A549 treated with AZD9567 at 1 μM for 4 hours (cell line): ENCODE data around the gene CFHR4. TPM values are rescaled to one million over a fixed set of nuclear protein-coding genes. Genes with fewer than 3 reads are reported as not detected.

Source experiments
- total RNA-seq: library from RNA; stranded (reverse); fragments of 200-300 nt; extraction: Qiagen RNA extraction; gene quantifications from 5 replicates; pipeline ENCODE4 v1.2.3, GENCODE V29; 2022; ENCODE audit not compliant: insufficient read depth

Gene CFHR4
- total RNA-seq: not detected in 5 replicates

GRCh38 chr1:196887515-196888239, at the start of gene CFHR4:
TSS of gene CFHR4 (plus strand) at chr1:196888052. CDS start at chr1:196888151, 99 bp downstream.

DNA sequence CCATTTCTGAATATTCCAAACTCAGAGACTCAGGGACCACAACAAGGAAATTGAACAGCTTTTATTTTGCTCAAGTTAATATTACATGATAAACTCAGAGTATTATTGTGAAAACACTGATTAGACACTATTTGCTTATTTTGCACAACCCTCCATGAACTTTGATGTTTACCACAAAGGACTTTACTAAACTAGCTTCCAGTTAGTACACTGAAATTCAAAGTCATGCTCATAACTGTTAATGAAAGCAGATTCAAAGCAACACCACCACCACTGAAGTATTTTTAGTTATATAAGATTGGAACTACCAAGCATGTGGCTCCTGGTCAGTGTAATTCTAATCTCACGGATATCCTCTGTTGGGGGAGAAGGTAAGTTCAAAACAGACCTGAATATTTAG, 55.7 kb downstream of the CFHR4 start, which contains the start of gene CFHR2:
CFHR2 (plus strand) TSS at position 171 of the 400 bp plus-strand sequence; CDS start at position 314, 143 bp downstream.

Other genes starting within 250 kb of the CFHR4 start
- gene CFH, start 236.0 kb upstream of the CFHR4 start, total RNA-seq: 4.0 to 5.7 TPM (median 4.3 TPM) in 5 replicates
- gene CFHR3, start 113.2 kb upstream of the CFHR4 start, total RNA-seq: 0.13 to 0.21 TPM (median 0.16 TPM) in 3 of 5 replicates, not detected in the others
- gene CFHR1, start 68.3 kb upstream of the CFHR4 start, total RNA-seq: 0.10 to 0.23 TPM in 2 of 5 replicates, not detected in the others
- not detected in 5 replicates for gene CFHR2, start 55.7 kb downstream of the CFHR4 start, total RNA-seq
- not detected in 5 replicates for gene CFHR5, start 89.5 kb downstream of the CFHR4 start, total RNA-seq
- gene F13B, start 179.2 kb downstream of the CFHR4 start, total RNA-seq: 0.05 to 0.13 TPM (median 0.08 TPM) in 4 of 5 replicates, not detected in the other